Thymus (tissue), 14 donors: ENCODE measurements around the gene AP1S3. TPM values are rescaled to one million over a fixed set of nuclear protein-coding genes. Genes with fewer than 3 reads are reported as not detected.
"Not testable (repeated sequence)": the region's sequence is repeated elsewhere in the genome, so short reads cannot be mapped to it uniquely, and the experiment has no call there.

ENCODE experiments used
- DNase-seq, 9 donors: peaks; one replicate each; pipeline ENCODE4 v3.0.0-alpha.2; 2013; ENCODE audit warnings: low spot score in 9 of 9, low read depth in 6 of 9, missing footprints in 1 of 9
- H3K27ac ChIP-seq, 2 donors: one replicate each; pipeline ENCODE4 v1.5.1; 2013; ENCODE audit warnings: control low read depth in 1 of 2, low read depth in 1 of 2, low read length in 1 of 2, mild to moderate bottlenecking in 1 of 2, moderate library complexity in 1 of 2
- H3K27me3 ChIP-seq, 2 donors: one replicate each; pipeline ENCODE4 v1.5.1; 2013; ENCODE audit warnings: low read length in 1 of 2; ENCODE audit not compliant: control insufficient read depth in 2 of 2, insufficient read depth in 1 of 2
- H3K36me3 ChIP-seq, 2 donors: one replicate each; pipeline ENCODE4 v1.5.1; 2013; ENCODE audit warnings: low read length in 1 of 2, mild to moderate bottlenecking in 1 of 2, moderate library complexity in 1 of 2; ENCODE audit not compliant: control insufficient read depth in 2 of 2, insufficient read depth in 2 of 2
- H3K4me1 ChIP-seq, 2 donors: one replicate each; pipeline ENCODE4 v1.5.1; 2013; ENCODE audit warnings: low read length in 2 of 2; ENCODE audit not compliant: control insufficient read depth in 2 of 2, insufficient read depth in 2 of 2
- H3K4me3 ChIP-seq, 2 donors: one replicate each; pipeline ENCODE4 v1.5.1; 2013; ENCODE audit warnings: low read length in 2 of 2, control low read depth in 1 of 2, mild to moderate bottlenecking in 1 of 2
- H3K9me3 ChIP-seq, 2 donors: one replicate each; pipeline ENCODE4 v1.5.1; 2013; ENCODE audit warnings: low read length in 1 of 2, mild to moderate bottlenecking in 1 of 2; ENCODE audit not compliant: control insufficient read depth in 2 of 2, insufficient read depth in 1 of 2
- WGBS: extraction: QIAGEN DNeasy Blood & Tissue Kit; methylation state at CpG from one replicate; pipeline ENCODE4 v1.1.7; 2013; 5-methylcytosine and 5-hydroxymethylcytosine counted together
- long read RNA-seq, 10 donors: transcript quantifications; one replicate each; lab custom pipeline, GENCODE V29; 2026
- polyA plus RNA-seq: library from polyadenylated mRNA; stranded (reverse); fragments of 200-250 nt; gene quantifications from one replicate; pipeline ENCODE4 v1.2.3, GENCODE V29; 2013
- total RNA-seq: library from RNA; stranded (reverse); fragments of 120-200 nt; gene quantifications from one replicate; pipeline ENCODE4 v1.2.4, GENCODE V29; 2013
- donor health status: healthy.

AP1S3 gene
- total RNA-seq = 2.5 TPM
- 1.6 TPM for polyA plus RNA-seq
- long read RNA-seq, donor 1 = 0 reads
- long read RNA-seq, donor 2, partial matches to known transcripts = 0 of 3 reads
- long read RNA-seq, donor 2, other reads (novel, unspliced or antisense) = 0 of 3 reads
- long read RNA-seq, donor 3 = 0 reads
- long read RNA-seq, donor 4 = 0 reads
- long read RNA-seq, donor 5, partial matches to known transcripts = 0 of 2 reads
- long read RNA-seq, donor 5, other reads (novel, unspliced or antisense) = 0 of 2 reads
- long read RNA-seq, donor 6 = 0 reads
- long read RNA-seq, donor 7 = 0 reads
- long read RNA-seq, donor 8 = 0 reads
- long read RNA-seq, donor 9 = 0 reads
- long read RNA-seq, donor 10 = 0 reads

DNA sequence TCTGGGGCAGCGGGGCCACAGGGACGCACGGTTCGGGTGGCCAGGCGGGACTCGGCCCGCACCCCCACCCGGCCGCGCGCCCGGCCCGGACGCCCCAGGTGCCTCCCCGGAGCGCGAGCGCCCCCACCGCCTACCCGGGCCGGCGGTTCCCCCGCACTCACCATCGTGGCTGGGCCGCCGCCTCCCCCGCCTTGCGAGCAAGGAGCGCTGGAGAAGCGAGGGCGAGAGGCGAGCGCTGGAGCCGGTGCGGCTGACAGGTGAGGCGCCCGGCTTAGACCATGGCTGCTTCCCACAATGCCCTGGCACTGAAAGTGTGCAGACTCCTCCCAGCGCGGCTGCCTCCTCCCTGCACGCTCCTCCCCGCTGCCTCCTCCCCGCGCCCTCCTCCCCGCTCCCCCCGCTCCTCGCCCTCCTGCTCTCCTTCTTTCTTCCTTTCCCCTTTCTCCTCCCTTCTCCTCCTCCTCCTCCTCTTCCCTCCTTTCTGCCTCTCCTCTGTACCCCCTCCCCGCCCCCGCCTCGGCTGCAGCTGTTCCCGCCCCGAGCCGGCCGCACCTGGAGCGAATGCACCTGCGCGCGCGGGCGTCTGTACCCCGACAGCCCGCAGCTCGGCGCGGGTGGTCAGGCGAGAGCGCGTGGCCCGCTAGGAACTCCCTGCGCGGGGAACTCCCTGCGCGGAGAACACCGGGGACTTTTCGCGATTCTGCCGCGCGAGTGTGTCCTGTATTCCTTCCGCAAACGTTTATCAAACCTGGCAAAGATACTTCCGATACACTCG, at the start of gene AP1S3:
Gene AP1S3, minus strand, starts transcription at position 296 of the 775 bp plus-strand sequence. Its CDS starts 132 bp downstream, at position 164.
- 1% methylated on average over 81 of the region's 82 CpGs for WGBS
- DNase-seq = peak in 8 of 9 donors; percentile 32 to 78 (median 58)
- Histone ChIP-seq H3K36me3 (no peaks in the 10 kb centered on the region), H3K4me1 (peaks cover 8 to 15% of the 10 kb centered on the region in 2 donors), H3K27me3 (peaks cover 0 to 19% of the 10 kb centered on the region in 2 donors), H3K27ac (peak within 1 kb of the TSS in 1 of 2 donors; percentile 32), H3K4me3 (peak within 1 kb of the TSS; percentile 53 to 61), H3K9me3 (peaks cover 0 to 3% of the 10 kb centered on the region in 2 donors)

DNA sequence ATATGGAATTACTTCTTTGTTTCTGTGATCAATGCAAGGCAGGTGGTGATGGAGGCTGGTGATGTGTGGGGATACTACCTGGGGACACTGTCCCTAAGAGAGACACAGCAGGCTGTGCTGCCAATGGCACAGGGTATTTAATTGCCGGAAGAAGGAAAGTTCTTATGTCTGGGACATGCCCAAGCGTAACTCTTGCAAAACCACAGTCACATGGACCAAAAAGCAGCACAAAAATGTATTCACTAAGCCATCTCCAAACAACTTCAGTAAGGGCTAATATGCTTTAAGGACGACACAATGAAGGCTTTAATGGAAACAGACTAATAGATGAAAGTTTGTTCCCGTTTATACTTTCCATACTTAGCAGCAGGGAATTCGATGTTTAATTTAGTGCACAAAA, 49.7 kb upstream of the AP1S3 start:
- Histone ChIP-seq H3K27ac (no peak overlapping the region), H3K4me1 (no peaks in the 10 kb centered on the region), H3K9me3 (no peaks in the 10 kb centered on the region), H3K4me3 (no peak overlapping the region), H3K36me3 (peaks cover 0 to 10% of the 10 kb centered on the region in 2 donors), H3K27me3 (no peaks in the 10 kb centered on the region)
- DNase-seq = no peak
- 95% methylated on average over 5 of the region's 5 CpGs for WGBS

DNA sequence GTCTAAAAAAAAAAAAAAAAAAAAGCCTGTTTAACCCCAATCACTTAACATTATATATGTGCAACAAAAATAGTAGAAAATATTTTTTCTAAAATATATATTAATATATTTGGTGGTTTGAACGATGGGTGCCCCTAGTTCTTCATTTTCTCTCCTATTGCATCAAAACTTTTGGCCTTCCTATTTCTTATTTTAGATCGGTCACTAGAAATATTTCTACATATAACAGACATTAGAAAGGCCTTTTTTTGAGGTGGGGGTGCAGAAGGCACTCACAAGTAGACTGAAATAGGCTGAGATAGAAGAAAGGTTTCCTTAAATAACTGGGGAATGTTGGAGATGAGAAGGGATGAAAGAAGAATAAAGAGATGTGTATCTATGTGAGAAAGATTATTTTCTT, 49.3 kb upstream of the AP1S3 start:
- H3K36me3 ChIP-seq = peaks cover 0 to 10% of the 10 kb centered on the region in 2 donors
- H3K4me1 ChIP-seq = no peaks in the 10 kb centered on the region
- H3K4me3 ChIP-seq = no peak overlapping the region
- no peak overlapping the region for H3K27ac ChIP-seq
- no peaks in the 10 kb centered on the region for H3K27me3 ChIP-seq
- 62% methylated on average over 2 of the region's 2 CpGs for WGBS
- no peaks in the 10 kb centered on the region for H3K9me3 ChIP-seq
- DNase-seq = no peak

GRCh38 chr2:223884399-223884798, 47.0 kb upstream of the AP1S3 start:
- Histone ChIP-seq H3K36me3 (peaks cover 6 to 22% of the 10 kb centered on the region in 2 donors), H3K27ac (no peak overlapping the region), H3K4me3 (no peak overlapping the region), H3K4me1 (no peaks in the 10 kb centered on the region), H3K27me3 (no peaks in the 10 kb centered on the region), H3K9me3 (no peaks in the 10 kb centered on the region)
- 96% methylated on average over 3 of the region's 3 CpGs for WGBS
- no peak for DNase-seq

DNA sequence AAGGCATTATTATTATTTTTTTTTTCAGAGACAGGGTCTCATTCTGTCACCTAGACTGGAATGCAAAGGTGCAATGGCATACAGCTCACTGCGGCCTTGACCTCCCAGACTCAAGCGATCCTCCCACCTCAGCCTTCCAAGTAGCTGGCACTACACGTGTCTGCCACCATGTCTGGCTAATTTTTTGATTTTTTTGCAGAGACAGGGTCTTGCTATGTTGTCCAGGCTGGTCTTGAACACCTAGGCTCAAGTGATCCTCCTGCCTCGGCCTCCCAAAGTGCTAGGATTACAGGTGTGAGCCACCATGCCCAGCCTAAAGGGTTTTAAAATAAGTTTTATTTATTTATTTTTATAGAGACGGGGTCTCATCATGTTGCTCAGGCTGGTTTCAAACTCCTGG, 45.3 kb upstream of the AP1S3 start:
- Histone ChIP-seq H3K27ac (no peak overlapping the region), H3K4me1 (no peaks in the 10 kb centered on the region), H3K27me3 (no peaks in the 10 kb centered on the region), H3K9me3 (no peaks in the 10 kb centered on the region), H3K36me3 (peaks cover 11 to 29% of the 10 kb centered on the region in 2 donors), H3K4me3 (no peak overlapping the region)
- DNase-seq = no peak
- 96% methylated on average over 5 of the region's 5 CpGs for WGBS

DNA sequence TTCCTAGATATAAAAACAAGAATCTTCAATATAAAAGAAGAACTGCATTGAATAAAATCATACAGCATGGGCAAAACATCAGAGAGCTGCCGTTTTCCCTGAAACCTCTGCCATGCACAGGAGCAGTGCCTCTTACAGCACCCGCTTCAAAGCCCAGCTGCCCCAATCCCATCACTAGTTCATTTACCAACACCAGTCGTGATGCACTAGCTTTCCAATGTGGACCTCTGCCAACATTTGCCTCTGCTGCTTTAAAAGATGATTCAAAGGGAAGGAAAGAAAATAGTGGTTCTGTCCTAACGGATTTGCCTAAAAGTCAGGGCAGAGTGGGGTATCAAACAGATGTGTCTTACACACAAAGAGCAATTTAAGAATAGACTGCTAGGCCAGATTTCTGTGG, 43.4 kb upstream of the AP1S3 start:
- Histone ChIP-seq H3K4me1 (no peaks in the 10 kb centered on the region), H3K27me3 (no peaks in the 10 kb centered on the region), H3K4me3 (no peak overlapping the region), H3K9me3 (no peaks in the 10 kb centered on the region), H3K36me3 (peaks cover 11 to 29% of the 10 kb centered on the region in 2 donors), H3K27ac (no peak overlapping the region)
- WGBS = 95% methylated on average over 4 of the region's 4 CpGs
- no peak for DNase-seq

DNA sequence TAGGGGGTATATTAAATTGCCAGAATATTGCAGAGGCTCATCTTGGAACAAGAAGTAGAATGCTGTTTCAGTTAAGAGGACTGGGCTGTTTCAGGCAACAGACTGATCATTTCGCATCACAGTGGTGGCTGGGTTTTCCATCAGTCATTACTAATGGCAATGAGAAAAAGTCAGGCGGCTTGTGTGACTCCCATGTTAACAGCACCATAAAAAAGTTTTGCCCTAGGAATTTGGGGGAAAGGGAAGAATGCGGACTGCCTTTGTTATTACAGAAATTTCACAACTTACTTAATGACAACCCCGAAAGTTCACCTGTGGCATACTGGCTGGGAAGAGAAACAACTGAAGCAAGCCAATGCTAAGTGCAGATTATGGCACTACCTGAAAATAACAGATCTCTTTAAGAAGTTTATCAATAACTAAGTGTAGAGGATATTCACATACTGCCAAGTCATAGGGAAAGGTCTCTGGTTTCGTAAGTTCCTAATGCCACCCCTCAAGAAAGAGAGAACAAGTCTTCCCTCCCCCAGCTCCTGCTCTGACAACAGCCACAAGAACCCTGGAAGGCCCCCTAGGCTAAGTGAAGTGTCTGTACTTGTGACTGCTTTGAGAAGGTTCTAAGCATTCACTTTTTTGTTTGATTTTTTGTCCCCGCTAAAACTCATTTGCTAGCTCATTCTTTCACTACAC, 40.5 kb upstream of the AP1S3 start:
- peaks cover 11 to 26% of the 10 kb centered on the region in 2 donors for H3K36me3 ChIP-seq
- H3K27ac ChIP-seq = no peak overlapping the region
- H3K9me3 ChIP-seq = no peaks in the 10 kb centered on the region
- no peak for DNase-seq
- WGBS = 96% methylated on average over 6 of the region's 6 CpGs
- H3K4me1 ChIP-seq = no peaks in the 10 kb centered on the region
- no peak overlapping the region for H3K4me3 ChIP-seq
- no peaks in the 10 kb centered on the region for H3K27me3 ChIP-seq

DNA sequence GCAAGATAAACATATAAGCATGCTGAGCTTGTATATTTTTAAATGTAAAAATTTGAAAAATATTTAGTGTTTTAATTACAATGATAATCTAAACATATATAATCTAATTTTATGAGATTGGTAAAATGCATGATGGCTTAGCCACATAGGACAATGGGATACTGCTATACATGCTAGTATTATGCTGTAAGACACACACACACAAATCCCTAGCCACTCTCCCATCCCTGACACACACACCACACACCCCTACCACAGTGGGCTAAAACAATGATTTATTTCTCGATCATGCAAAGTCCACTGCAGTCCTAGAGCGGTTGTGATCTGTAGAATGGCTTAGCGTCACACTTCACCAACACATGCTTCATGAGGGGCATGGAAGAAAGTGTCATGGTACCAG, 36.3 kb upstream of the AP1S3 start:
- H3K27me3 ChIP-seq = no peaks in the 10 kb centered on the region
- DNase-seq = no peak
- 98% methylated on average over 3 of the region's 3 CpGs for WGBS
- H3K4me3 ChIP-seq = no peak overlapping the region
- no peaks in the 10 kb centered on the region for H3K9me3 ChIP-seq
- H3K4me1 ChIP-seq = no peaks in the 10 kb centered on the region
- H3K27ac ChIP-seq = no peak overlapping the region
- peaks cover 4 to 8% of the 10 kb centered on the region in 2 donors for H3K36me3 ChIP-seq

GRCh38 chr2:223872772-223873171, 35.4 kb upstream of the AP1S3 start:
- H3K27me3 ChIP-seq, DNase-seq, H3K4me1 ChIP-seq, H3K4me3 ChIP-seq, H3K9me3 ChIP-seq, H3K36me3 ChIP-seq, H3K27ac ChIP-seq: not testable (repeated sequence)
- WGBS = over 99% methylated on average over 2 of the region's 2 CpGs
